Fibroblast of villous mesenchyme (primary cell): ENCODE measurements around the gene USP11. TPM values are rescaled to one million over a fixed set of nuclear protein-coding genes. Genes with fewer than 3 reads are reported as not detected.
"Not testable (repeated sequence)": the region's sequence is repeated elsewhere in the genome, so short reads cannot be mapped to it uniquely, and the experiment has no call there.

ENCODE experiments used
- DNase-seq: peaks from one replicate; pipeline ENCODE4 v3.0.0-alpha.2; 2010; ENCODE audit warnings: low read depth
- H3K4me3 ChIP-seq: 2 replicates; pipeline ENCODE4 v1.5.1; 2011; ENCODE audit warnings: low read depth, mild to moderate bottlenecking, low read length
- CTCF ChIP-seq: IDR thresholded peaks from 2 replicates; pipeline ENCODE4 v1.5.1; 2012; ENCODE audit warnings: low read depth, mild to moderate bottlenecking, low read length; ENCODE audit not compliant: insufficient read depth
- small RNA-seq: library from RNA; depleted of rRNA; stranded (forward); fragments of <200 nt; gene quantifications from one replicate; pipeline ENCODE3, GENCODE V24; 2012
- total RNA-seq: library from RNA; depleted of rRNA; stranded (reverse); fragments of >200 nt; gene quantifications from 2 replicates; pipeline ENCODE4 v1.2.3, GENCODE V29; 2012

Gene USP11
- total RNA-seq, 1 donor, result 48.4 TPM

- no peak overlapping the region for H3K4me3 ChIP-seq
- DNase-seq, result peak; percentile 47
- no peak for TF ChIP-seq CTCF
Measured at GRCh38 chrX:47283015-47283771, 50.4 kb downstream of the USP11 start.

GRCh38 chrX:47284616-47285015, 51.8 kb downstream of the USP11 start:
- not testable (repeated sequence) for H3K4me3 ChIP-seq, DNase-seq

GRCh38 chrX:47285836-47286320, 53.1 kb downstream of the USP11 start:
- no peak for TF ChIP-seq CTCF
- H3K4me3 ChIP-seq, result no peak overlapping the region
- peak; percentile 39 for DNase-seq

GRCh38 chrX:47293106-47293505, 60.3 kb downstream of the USP11 start:
- TF ChIP-seq CTCF, result no peak
- H3K4me3 ChIP-seq, result no peak overlapping the region
- DNase-seq, result no peak

GRCh38 chrX:47296766-47297365, 64.1 kb downstream of the USP11 start:
- DNase-seq, result no peak
- H3K4me3 ChIP-seq, result no peak overlapping the region
- no peak for TF ChIP-seq CTCF

GRCh38 chrX:47297874-47298273, 65.1 kb downstream of the USP11 start:
- DNase-seq, result no peak
- TF ChIP-seq CTCF, result no peak
- H3K4me3 ChIP-seq, result no peak overlapping the region

Small RNA genes within 50 kb of the gene (small RNA-seq; reads per million reads assigned to genes)
- gene RN7SL785P, result not detected

Other genes starting within 250 kb of the USP11 start
- gene RGN, start 154.6 kb upstream of the USP11 start, total RNA-seq, result 3.5 and 6.5 TPM in 2 replicates
- gene NDUFB11, start 88.3 kb upstream of the USP11 start, total RNA-seq, result 55.3 and 83.1 TPM in 2 replicates
- 39.6 and 49.2 TPM in 2 replicates for gene RBM10, start 87.8 kb upstream of the USP11 start, total RNA-seq
- 189 and 212 TPM in 2 replicates for gene UBA1, start 39.2 kb upstream of the USP11 start, total RNA-seq
- 81.6 and 95.0 TPM in 2 replicates for gene CDK16, start 14.3 kb upstream of the USP11 start, total RNA-seq
- under 0.01 TPM in 2 replicates for gene ZNF157, start 137.6 kb downstream of the USP11 start, total RNA-seq